T-helper 9 cell (primary cell): ENCODE measurements around the gene HNRNPU.

Source experiments
- DNase-seq: peaks from one replicate; pipeline ENCODE4 v3.0.0-alpha.2; 2020

HNRNPU gene

DNA sequence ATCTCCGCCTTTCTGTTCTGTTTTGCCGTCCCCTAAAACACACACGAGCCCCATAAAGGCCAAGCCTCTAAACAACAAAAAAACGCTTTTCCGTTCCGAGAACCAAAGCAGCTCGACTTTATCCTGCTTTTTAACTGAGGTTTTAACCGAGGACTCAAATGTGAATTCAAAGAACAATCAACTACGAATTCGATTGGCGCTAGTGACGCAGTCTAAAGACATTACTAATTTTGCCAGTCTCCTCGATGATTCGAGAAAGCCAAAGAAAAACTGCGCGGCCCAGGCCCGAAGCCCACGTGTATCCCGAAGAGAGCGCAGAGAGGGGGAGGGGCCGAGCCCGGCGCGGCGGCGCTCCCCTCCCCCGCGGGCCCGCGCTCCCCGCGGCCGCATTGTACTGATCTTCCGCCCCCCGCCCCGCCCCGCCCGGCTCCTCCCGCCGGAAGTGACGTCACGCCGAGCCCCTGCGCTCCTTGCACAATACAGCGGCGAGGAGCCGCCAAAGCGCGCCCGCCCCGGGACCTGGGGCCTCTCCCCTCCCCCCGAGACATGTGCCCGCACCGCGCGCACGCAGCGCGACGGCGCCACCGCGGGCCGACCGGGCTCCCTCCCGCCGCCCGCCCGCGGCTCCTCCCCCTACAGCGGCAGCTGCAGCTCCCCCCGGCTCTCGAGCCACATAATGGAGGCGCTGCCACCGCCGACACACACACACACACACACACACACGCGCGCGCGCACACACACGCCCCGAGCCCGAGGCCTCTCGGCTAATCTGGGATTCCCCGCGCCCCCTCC lies 1.4 kb downstream of the HNRNPU start:
- DNase-seq, result peak; percentile 98

- DNase-seq, result no peak
Observed at GRCh38 chr1:244862354-244862698, 2.0 kb downstream of the HNRNPU start.

DNA sequence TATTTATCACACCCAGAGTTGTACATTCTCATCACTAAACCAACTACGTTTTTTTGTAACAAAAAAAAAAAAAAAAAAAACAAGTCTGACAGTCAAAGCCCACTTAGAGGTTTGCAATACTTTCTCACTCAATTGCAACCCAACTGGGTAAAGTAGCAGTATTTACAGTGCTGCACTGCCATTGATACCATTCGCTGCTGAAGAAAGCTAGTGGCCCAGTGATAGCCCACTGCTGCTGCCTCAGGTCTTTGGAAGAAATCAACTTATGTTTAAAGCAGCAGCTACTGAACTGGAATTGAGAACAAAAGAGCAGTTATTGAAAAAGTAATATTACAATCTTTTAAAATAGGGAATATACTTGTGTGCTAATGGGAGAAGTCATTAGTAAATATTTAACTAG lies 2.7 kb downstream of the HNRNPU start:
- no peak for DNase-seq

DNA sequence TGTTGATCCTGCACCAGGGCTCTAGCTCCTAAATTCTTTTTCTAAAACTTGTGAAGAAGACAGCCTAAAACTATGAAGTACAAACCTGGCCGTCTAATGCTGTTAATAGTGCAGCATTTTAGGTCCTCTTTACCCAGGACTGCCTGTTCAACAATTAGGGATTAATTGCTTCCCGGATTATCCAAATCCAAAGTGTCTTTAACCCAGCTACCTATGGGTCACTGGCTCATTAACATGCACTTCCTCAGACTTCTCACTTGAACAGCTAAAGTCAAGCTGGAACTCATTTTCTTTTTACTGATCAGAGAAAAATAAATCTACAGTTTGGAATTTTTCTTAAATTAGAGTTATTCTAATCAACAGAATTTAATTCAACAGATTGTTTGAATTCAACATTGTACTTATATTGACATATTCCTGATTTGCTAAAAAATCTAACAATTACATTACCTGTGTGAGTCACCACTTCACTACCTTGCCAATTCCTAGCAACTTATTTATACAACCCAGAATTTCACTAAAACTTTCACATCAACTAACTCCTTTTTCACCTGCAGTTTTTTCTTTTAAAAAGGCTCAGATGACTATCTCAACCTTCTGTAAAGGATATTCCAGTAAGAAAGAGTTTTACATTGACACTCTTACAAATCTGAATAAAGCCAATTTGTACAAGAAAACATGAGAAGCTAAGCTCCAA lies 3.3 kb downstream of the HNRNPU start:
- no peak for DNase-seq

DNA sequence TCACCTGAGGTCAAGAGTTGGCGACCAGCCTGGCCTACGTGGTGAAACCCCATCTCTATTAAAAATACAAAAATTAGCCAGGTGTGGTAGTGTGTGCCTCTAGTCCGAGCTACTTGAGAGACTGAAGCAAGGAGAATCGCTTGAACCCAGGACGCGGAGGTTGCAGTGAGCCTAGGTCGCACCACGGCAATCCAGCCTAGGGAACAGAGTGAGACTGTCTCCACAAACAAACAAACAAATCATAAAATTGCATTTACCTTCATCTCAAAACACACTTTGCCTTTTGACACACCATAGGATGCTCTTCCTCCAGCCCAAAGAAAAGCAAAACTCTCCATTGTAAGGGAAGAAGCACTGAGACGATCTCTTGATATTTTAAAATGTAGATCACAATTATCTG lies 4.3 kb downstream of the HNRNPU start:
- no peak for DNase-seq

DNA sequence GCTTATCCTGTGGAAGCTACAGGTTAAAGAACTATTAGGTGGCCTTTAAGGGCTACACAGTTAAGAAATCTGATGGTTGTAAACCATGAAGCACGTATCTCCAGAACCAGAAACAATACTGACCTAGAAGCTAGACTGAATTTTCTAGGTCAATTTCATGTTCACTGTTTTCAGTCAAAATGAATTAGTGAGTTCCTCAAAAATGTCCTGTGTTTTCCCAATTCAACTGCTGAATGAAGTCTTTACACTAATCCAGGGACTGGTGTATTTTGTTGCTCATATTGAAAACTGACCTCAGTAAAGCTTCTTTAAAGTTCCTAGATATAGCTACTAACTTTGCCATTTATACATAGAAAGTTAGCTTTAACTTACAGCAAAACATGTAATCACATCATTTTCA lies 6.0 kb downstream of the HNRNPU start:
- no peak for DNase-seq

- DNase-seq, result no peak
Observed at GRCh38 chr1:244857761-244858160, 6.6 kb downstream of the HNRNPU start.

DNA sequence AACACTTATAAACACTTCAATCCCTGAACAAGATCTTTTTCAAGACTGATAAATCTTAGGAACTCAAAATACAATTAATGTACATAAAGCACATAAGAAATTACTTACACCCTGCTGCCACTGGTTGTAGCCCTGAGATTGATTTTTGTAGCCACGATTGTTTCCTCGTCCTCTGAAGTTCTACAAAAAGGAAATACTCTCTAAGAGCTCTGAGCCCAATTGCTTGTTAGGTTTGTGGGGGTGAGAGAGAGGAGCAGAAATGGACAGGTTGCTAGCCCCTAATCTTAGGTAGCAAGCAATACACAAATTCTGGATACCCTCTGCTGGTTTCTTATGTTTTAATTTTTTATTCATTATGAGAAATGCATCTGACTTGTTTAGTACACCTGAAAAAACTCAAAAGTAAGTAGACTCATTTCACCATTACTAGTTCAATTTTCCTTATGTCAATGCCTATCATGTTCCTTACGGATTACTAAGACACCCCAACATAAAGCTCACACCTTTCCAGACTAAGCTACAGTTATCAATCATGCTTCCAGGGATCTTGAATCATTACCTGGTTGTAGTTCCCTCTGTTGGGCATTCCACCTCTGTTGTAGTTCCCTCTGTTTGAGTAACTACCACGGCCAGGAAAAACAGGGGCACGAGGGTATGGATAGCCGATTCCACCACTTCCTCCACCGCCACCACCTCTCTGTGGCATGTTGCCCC lies 9.3 kb downstream of the HNRNPU start:
- DNase-seq, result no peak

DNA sequence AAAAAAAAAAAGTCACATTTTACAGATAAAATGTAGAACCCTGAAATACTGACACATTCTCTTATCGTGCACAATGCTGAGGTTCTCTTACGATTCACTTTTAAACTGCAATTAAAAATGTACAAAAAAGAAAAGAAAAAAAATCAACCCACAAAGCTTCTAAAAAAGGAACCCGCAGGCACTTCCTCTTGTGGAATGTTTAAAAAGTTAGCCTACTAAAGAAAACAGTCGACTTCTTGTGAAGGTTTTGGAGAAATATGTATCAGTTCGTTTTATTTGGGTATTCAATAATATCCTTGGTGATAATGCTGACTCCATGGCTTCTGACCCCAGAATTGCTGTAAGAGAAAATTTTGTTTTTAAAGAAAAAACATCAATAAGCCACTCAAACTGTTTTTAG lies 10.2 kb downstream of the HNRNPU start:
- DNase-seq, result no peak

- DNase-seq, result no peak
Observed at GRCh38 chr1:244852694-244853093, 11.6 kb downstream of the HNRNPU start.

GRCh38 chr1:244851546-244852231 lies 12.7 kb downstream of the HNRNPU start:
- DNase-seq, result no peak

- DNase-seq, result no peak
Observed at GRCh38 chr1:244850896-244851295, 13.4 kb downstream of the HNRNPU start.

GRCh38 chr1:244850099-244850852 lies 14.1 kb downstream of the HNRNPU start:
- DNase-seq, result no peak

DNA sequence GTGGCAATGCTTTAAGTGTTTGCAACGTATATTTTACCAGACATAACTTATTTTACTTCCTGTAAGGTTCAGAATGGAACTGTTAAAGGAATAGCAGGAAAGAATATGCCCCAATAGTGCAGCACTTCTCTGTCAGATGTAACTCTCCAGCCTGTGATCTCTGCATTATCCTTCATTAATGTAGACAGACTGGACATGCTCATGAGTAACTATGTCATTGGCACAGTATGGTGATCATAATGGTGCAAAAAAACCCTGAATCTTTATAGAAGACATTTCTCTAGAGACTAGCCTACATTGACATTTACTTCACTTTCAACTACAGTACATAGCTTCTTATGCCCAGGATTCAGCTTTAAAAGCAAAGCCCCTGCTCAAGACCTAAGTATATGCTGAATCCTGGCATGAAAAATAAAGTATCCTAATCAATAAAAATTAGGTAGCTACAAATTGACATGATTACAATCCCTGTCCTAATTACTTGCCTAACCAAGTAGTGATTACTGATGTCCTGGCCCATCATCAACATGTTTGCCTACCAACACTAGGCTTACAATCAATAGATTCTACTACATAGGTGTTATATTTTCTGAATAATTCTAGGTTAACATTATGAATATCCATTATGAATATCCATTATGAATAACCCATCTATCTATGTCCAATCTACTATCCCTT lies 15.0 kb downstream of the HNRNPU start:
- no peak for DNase-seq

- no peak for DNase-seq
Observed at GRCh38 chr1:244846653-244847052, 17.7 kb downstream of the HNRNPU start.

DNA sequence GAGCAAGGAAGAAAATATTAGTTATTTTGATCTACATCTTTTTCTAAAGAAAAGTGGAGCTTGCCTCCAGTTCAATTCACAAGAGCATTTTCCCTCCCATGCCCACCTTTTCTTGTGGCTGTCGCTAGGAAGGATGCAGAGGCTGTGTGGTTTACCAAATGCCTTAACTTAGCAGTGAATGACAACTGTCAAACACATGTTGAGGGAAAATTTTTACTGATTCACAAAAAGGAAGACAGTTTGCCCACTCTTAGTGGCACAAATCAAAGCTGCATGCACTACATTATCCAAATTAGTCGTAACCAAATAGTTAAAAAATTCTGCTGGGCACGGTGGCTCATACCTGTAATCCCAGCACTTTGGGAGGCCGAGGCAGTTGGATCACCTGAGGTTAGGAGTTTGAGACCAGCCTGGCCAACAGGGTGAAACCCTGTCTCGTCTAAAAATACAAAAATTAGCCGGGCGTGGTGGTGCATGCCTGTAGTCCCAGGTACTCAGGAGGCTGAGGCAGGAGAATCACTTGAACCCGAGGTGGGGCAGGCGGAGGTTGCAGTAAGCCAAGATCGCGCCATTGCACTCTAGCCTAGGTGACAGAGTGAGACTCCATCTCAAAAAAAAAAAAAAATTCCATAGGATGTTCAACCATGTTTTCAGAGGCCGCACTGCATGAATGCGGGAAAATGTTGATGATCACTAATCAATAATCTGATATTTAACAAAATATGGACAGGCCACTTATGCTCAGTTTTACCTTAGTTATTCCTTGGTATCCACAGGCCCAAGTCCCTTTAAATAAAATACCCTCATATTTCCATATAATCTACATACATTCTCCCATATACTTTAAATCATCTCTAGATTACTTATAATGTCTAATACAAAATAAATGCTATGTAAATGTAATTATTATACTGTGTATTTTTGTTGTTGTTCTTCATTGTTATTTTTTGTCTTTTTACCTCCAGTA lies 19.9 kb downstream of the HNRNPU start:
- no peak for DNase-seq

GRCh38 chr1:244843148-244843978 lies 21.0 kb downstream of the HNRNPU start:
- no peak for DNase-seq

GRCh38 chr1:244841273-244841927 lies 22.9 kb downstream of the HNRNPU start:
- no peak for DNase-seq

- DNase-seq, result no peak
Observed at GRCh38 chr1:244840219-244840794, 24.0 kb downstream of the HNRNPU start.
